AG04449 (cell line): ENCODE results near the gene KASH5.
"Not testable (repeated sequence)": the region's sequence is repeated elsewhere in the genome, so short reads cannot be mapped to it uniquely, and the experiment has no call there.

ENCODE experiments used
- CTCF ChIA-PET: fragments of 350-600 bp; formaldehyde crosslinking; extraction: SDS; loops from one replicate; lab custom pipeline; 2021; ENCODE audit warnings: antibody characterized with exemption; lab: Yijun Ruan, JAX
- POLR2A ChIA-PET: fragments of 400-600, 350-600 bp; formaldehyde crosslinking; extraction: SDS; loops from one replicate; lab custom pipeline; 2020; ENCODE audit warnings: antibody characterized with exemption, inconsistent platforms; lab: Yijun Ruan, JAX
- DNase-seq: peaks from one replicate; pipeline ENCODE4 v3.0.0-alpha.2; 2010; ENCODE audit warnings: low read depth, low spot score
- H3K4me3 ChIP-seq: 2 replicates; pipeline ENCODE4 v1.5.1; 2011; ENCODE audit warnings: low read depth, mild to moderate bottlenecking, control low read depth, low read length
- CTCF ChIP-seq: IDR thresholded peaks from one replicate; pipeline ENCODE4 v1.5.1; 2011; ENCODE audit warnings: mild to moderate bottlenecking, moderate library complexity, low read length, control low read depth, inconsistent platforms; ENCODE audit not compliant: insufficient read depth; ENCODE audit errors: missing control alignments

The KASH5 gene

GRCh38 chr19:49458567-49458903, 70.5 kb downstream of the KASH5 start:
- CTCF ChIA-PET = interaction anchor here (1.4 to 1.5 kb wide), 2 partner anchors 15 to 18 kb away, joined by 4 to 9 read pairs; partner anchors contain the start of gene FLT3LG
- TF ChIP-seq CTCF = no peak
- H3K4me3 ChIP-seq = no peak overlapping the region
- POLR2A ChIA-PET = no interaction called here
- no peak for DNase-seq

- no peak overlapping the region for H3K4me3 ChIP-seq
- ChIA-PET CTCF (interaction anchor here (1.2 to 1.5 kb wide), 2 partner anchors 14 to 17 kb away, joined by 4 read pairs; no protein-coding TSS in a partner anchor), POLR2A (no interaction called here)
- no peak for TF ChIP-seq CTCF
- no peak for DNase-seq
Measured at GRCh38 chr19:49459388-49459787, 71.3 kb downstream of the KASH5 start.

- H3K4me3 ChIP-seq, POLR2A ChIA-PET, DNase-seq: not testable (repeated sequence)
- CTCF ChIA-PET = interaction anchor here (1.7 kb wide), 1 partner anchor 15 kb away, joined by 4 read pairs; no protein-coding TSS in a partner anchor
Measured at GRCh38 chr19:49461130-49461529, 73.1 kb downstream of the KASH5 start.

- POLR2A ChIA-PET = no interaction called here
- no peak for DNase-seq
Measured at GRCh38 chr19:49461656-49462055, 73.6 kb downstream of the KASH5 start.

GRCh38 chr19:49462492-49462891, 74.4 kb downstream of the KASH5 start:
- DNase-seq = no peak
- TF ChIP-seq CTCF = no peak
- CTCF ChIA-PET = interaction anchor here (1.7 kb wide), 1 partner anchor 14 kb away, joined by 4 read pairs; no protein-coding TSS in a partner anchor
- POLR2A ChIA-PET = no interaction called here
- no peak overlapping the region for H3K4me3 ChIP-seq

More at GRCh38 chr19:49461656-49462055, 73.6 kb downstream of the KASH5 start:
- TF ChIP-seq CTCF = no peak
- CTCF ChIA-PET = interaction anchor here (1.7 kb wide), 1 partner anchor 15 kb away, joined by 4 read pairs; no protein-coding TSS in a partner anchor
- no peak overlapping the region for H3K4me3 ChIP-seq

GRCh38 chr19:49463960-49464740, 76.1 kb downstream of the KASH5 start:
- TF ChIP-seq CTCF = no peak
- ChIA-PET CTCF (interaction anchor here (1.2 to 2.8 kb wide), 2 partner anchors 9 to 106 kb away, joined by 3 to 22 read pairs; partner anchors contain the start of gene FLT3LG), POLR2A (no interaction called here)
- no peak for DNase-seq
- no peak overlapping the region for H3K4me3 ChIP-seq
